NB4 (cell line): Measurements from ENCODE around the gene IL11.

Experiments
- DNase-seq: peaks from one replicate; pipeline ENCODE4 v3.0.0; 2010; ENCODE audit warnings: low read depth
- H3K4me3 ChIP-seq: one replicate; pipeline ENCODE4 v1.5.1; 2011; ENCODE audit warnings: mild to moderate bottlenecking, low read depth, low read length, moderate library complexity
- CTCF ChIP-seq: IDR thresholded peaks from one replicate; pipeline ENCODE4 v1.5.1; 2012; ENCODE audit warnings: low read depth, low read length
- MYC ChIP-seq: IDR thresholded peaks from 2 replicates; pipeline ENCODE4 v1.6.1; 2011; ENCODE audit warnings: low read depth, low read length
- POLR2A ChIP-seq: IDR thresholded peaks from 2 replicates; pipeline ENCODE4 v1.6.1; 2011; ENCODE audit warnings: mild to moderate bottlenecking; ENCODE audit not compliant: insufficient read length; ENCODE audit errors: extremely low read depth
- TF ChIP-seq, protein P1 (sequence below): IDR thresholded peaks from 2 replicates; pipeline ENCODE4 v1.6.1; 2011; ENCODE audit warnings: low read depth, low read length

Gene IL11

DNA sequence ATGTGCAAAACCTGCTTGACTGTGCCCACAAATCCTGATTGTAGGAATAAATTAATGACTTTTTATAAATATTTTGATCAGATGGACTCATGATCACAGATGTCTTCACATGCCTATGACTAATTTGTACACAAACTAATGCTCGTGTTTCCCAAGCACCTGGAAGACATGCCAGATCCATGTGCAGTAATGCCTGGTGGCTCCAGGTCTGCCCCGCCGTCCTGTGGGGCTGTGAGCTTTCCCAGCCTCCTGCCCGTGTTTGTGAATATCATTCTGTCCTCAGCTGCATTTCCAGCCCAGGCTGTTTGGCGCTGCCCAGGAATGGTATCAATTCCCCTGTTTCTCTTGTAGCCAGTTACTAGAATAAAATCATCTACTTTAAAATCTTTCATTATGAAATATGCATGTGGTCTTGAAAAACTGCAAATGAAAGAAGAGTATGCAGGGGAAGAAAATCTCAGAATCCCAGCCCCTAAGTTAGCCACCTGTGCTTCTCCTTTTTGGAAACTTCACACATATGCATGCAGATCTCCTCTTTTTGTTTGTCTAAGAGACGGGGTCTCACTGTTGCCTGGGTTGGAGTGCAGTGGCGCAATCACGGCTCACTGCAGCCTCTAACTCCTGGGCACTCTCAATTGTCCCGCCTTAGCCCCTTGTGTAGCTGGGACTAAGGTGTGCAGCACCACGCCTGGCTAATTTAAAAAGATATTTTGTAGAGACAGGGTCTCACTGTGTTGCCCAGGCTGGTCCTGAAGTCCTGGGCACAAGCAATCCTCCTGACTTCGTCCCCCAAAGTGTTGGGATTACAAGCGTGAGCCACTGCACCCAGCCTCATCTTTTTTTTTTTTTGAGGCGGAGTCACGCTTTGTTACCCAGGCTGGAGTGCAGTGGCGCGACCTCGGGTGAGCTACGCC lies 21.7 kb upstream of the IL11 start:
- TF ChIP-seq POLR2A, result no peak
- TF ChIP-seq, protein P1, sequence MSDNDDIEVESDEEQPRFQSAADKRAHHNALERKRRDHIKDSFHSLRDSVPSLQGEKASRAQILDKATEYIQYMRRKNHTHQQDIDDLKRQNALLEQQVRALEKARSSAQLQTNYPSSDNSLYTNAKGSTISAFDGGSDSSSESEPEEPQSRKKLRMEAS, result no peak
- no peak for TF ChIP-seq MYC
- no peak for TF ChIP-seq CTCF
- no peak for DNase-seq
- H3K4me3 ChIP-seq, result no peak overlapping the region

GRCh38 chr19:55391191-55391670 lies 21.0 kb upstream of the IL11 start:
- DNase-seq, result no peak
- TF ChIP-seq POLR2A, result no peak
- no peak for TF ChIP-seq CTCF
- no peak for TF ChIP-seq MYC
- TF ChIP-seq, protein P1, result no peak
- H3K4me3 ChIP-seq, result no peak overlapping the region

GRCh38 chr19:55390461-55390880 lies 20.2 kb upstream of the IL11 start:
- no peak overlapping the region for H3K4me3 ChIP-seq
- no peak for DNase-seq
- no peak for TF ChIP-seq MYC
- TF ChIP-seq CTCF, result no peak
- no peak for TF ChIP-seq POLR2A
- TF ChIP-seq, protein P1, result no peak

DNA sequence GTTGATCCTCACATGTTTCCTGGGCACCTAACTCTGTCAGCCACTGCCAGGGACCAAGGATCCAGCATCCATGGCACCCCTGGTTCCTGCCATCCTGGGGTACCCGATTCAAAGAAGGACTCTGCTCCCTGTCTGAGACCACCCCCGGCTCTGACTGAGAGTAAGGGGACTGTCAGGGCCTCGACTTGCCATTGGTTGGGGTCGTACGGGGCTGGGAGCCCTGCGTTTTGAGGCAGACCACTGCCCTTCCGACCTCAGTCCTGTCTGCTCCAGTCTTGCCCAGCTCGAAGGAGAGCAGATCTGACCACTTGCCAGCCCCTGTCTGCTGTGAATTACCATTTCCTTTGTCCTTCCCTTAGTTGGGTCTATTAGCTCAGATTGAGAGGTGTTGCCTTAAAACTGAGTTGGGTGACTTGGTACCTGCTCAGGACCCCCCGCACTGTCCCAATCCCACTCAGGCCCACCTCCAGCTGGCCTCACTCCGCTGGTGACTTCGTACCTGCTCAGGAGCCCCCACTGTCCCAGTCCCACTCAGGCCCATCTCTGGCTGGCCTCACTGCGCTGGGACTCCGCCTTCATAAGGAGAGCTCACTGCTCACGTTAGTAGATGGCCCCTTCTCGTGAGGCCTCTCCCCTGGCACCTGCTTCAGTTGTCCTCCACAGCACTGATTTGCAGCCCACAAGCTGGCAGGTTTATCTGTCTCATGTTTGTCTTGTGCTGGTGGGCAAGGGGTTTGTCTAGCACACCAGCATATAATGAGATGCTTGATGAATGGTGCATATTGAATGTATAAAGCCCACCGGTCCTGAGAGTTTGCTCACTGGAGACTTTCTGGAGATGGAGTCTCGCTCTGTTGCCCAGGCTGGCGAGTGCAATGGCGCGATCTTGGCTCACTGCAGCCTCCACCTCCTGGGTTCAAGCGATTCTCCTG lies 19.4 kb upstream of the IL11 start:
- no peak for DNase-seq
- no peak overlapping the region for H3K4me3 ChIP-seq
- TF ChIP-seq, protein P1, result no peak
- TF ChIP-seq MYC (no peak), POLR2A (no peak), CTCF (no peak)

GRCh38 chr19:55387736-55388497 lies 17.7 kb upstream of the IL11 start:
- no peak for TF ChIP-seq MYC
- TF ChIP-seq, protein P1, result no peak
- TF ChIP-seq POLR2A, result no peak
- DNase-seq, result no peak
- peak overlapping the region; percentile 95 for H3K4me3 ChIP-seq
